NCI-H1105 (cell line): ENCODE measurements around the gene ATXN1.
A peak's percentile ranks its signal among the peaks of the same experiment; 100 is the strongest.

Experiments
- DNase-seq: peaks from one replicate; lab custom pipeline; 2025; lab: John Stamatoyannopoulos, UW

The ATXN1 gene

DNA sequence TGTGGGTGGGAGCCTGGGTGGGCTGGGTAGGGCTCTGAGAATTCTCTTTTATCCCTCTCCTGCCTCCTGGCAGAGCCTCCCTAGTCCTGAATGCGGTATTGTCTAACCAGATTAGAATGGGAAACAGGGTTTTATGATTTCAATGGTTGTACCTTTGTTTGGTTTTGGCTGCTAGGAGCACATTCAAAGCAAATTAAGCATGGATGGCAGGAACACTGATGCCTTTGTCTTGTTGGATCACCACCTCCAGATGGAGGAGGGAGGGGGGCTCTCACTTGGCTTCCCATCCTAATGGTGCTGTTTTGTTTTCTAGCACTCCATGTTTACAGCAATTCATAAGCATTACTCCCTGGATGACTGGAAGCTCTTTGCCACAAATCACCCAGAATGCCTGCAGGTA, 511.3 kb downstream of the ATXN1 start:
- DNase-seq: peak; percentile 68
